DND-41 (cell line): ENCODE measurements around the gene MARCHF3.

Experiments
- CTCF ChIP-seq: IDR thresholded peaks from 2 replicates; pipeline ENCODE4 v1.5.1; 2012; ENCODE audit warnings: borderline replicate concordance, low read length, moderate library complexity, mild to moderate bottlenecking; ENCODE audit not compliant: poor library complexity, severe bottlenecking; ENCODE audit errors: extremely low read depth
- EZH2 ChIP-seq: IDR thresholded peaks from 3 replicates; pipeline ENCODE4 v1.6.1; 2012; ENCODE audit warnings: borderline replicate concordance, low read depth, mild to moderate bottlenecking, moderate library complexity, low read length, inconsistent platforms; ENCODE audit not compliant: severe bottlenecking

DNA sequence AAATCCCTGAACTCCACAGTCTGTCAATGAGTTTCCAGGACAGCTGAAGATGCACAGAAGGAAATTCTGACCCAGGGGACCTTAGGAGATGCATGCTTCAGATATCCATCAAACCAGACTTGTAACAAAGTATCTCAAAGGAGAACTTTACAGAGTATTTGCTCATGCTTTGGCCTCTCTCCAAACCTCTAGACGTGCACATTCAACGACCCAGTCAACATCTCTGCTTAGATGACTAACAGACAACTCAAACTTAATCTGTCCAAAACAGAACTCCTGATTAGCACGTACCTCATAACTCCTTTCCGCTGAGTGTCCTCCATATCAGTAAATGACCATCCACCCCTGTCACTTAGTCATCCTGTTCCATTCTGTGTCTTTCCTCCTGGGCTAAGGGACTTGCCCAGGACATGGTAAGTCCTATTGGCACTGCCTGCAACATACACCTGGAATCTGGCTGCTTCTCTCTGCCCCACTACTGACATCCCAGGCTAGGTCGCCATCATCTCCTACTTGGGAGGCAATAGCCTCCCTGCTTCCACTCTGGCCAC lies 146.0 kb downstream of the MARCHF3 start:
- TF ChIP-seq CTCF (no peak), EZH2 (no peak)
